Fibroblast of skin of back (primary cell): ENCODE data around the gene LIPG.

Experiments
- DNase-seq: peaks from one replicate; pipeline ENCODE4 v3.0.0-alpha.2; 2013

LIPG gene

DNA sequence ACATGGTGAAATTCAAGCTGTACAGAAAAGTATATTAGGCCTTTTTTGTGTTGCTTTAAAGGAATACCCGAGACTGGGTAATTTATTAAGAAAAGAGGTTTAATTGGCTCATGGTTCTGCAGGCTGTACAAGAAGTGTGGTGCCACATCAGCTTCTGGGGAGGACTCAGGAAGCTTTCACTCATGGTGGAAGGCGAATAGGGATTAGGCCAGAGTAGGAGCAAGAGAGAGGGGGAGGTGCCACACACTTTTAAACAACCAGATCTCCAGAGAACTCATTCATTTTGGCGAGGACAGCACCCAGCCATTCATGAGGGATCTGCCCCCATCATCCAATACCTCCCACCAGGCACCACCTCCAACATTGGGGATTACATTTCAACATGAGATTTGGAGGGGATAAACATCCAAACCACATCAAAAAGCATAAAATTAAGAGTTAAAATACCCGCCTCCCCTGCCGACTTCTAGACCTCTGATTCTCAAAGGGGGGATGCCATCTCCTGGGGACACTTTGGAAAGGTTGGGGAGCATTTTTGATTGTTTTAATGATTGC is 15.1 kb upstream of the LIPG start:
- no peak for DNase-seq

- DNase-seq, result peak; percentile 11
Observed at GRCh38 chr18:49547701-49548100, 14.2 kb upstream of the LIPG start.

GRCh38 chr18:49548229-49548636 is 13.6 kb upstream of the LIPG start:
- peak; percentile 27 for DNase-seq

DNA sequence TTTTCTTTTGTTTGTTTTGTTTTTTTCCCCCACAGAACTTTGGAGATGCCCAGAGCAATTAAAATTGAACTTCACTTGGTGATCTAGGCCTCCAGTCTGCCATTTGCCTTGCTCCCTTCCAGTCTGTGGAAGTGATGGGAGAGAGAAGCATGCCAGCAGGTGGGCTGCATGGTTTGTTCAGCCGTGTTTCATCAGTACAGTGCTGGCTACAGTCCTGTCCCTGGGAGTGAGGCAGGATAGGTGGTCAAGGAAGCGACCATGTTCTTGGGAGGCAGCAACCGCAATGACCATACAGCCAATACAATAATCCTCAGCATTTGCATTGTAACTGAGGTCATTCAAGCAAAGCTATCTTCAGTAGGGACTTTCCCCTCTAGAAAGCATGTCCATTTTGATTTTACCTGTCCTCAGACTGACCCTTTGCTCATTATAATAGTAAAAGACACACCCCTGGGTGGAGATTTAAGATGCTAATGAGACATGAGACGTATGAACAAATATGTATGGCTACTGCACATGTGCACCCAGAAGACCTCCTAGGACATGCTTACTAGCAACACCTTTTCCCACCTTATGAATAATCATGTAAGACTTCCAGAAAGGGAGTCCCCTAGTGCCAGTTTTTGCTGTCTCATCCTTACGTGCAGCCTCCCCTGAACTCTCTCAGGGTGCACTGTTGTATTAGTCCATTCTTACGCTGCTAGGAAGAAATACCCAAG is 11.1 kb upstream of the LIPG start:
- no peak for DNase-seq

- DNase-seq, result no peak
Observed at GRCh38 chr18:49553003-49553402, 8.9 kb upstream of the LIPG start.

DNA sequence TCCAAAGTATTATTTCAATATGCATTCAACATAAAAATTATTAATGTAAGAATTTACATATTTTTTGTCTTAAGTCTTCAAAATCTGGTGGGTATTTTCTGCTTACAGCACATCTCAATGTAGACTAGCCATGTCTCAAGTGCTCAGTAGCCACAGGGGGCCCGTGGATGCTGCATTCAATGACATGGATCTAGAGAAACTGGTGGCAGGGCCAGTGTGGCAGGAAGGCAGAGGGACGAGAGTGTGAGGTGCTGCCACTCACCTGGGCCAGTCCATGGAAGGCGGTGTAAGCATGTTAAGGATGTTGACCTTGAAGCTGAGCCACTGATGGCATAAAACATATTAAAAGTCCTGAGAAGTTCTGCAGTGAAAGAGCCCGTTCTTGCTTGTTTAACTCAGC is 6.2 kb upstream of the LIPG start:
- no peak for DNase-seq

- DNase-seq, result no peak
Observed at GRCh38 chr18:49558356-49558755, 3.5 kb upstream of the LIPG start.

DNA sequence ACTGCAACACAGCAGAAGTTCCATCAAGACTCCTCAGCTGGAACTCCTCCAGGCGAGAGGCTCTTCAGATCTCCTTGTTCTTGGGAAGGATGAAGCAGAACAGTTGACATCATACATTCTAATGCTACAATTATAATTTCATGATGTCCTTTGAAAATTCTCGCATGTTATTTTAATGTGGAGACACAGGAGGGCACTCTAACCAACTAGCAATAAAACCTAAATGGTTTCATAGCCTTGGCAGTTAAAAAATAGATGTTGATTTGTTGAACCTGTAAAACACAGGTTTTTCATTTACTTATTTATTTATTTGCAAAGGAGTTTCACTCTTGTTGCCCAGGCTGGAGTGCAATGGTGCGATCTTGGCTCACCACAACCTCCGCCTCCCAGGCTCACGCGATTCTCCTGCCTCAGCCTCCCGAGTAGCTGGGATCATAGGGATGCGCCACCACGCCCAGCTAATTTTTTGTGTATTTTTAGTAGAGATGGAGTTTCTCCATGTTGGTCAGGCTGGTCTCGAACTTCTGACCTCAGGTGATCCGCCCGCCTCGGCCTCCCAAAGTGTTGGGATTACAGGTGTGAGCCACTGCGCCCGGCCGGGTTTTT is 2.4 kb upstream of the LIPG start:
- DNase-seq, result peak; percentile 34

GRCh38 chr18:49560277-49560623 is 1.6 kb upstream of the LIPG start:
- DNase-seq, result no peak

GRCh38 chr18:49560624-49561288 is 1.1 kb upstream of the LIPG start:
- no peak for DNase-seq

GRCh38 chr18:49562481-49563129 is 748 bp downstream of the LIPG start:
- DNase-seq, result no peak

- DNase-seq, result no peak
Observed at GRCh38 chr18:49563130-49563540, 1.3 kb downstream of the LIPG start.

GRCh38 chr18:49563701-49564517 is 2.1 kb downstream of the LIPG start:
- DNase-seq, result no peak

GRCh38 chr18:49564518-49564834 is 2.6 kb downstream of the LIPG start:
- DNase-seq, result no peak

- no peak for DNase-seq
Observed at GRCh38 chr18:49565101-49565500, 3.2 kb downstream of the LIPG start.

DNA sequence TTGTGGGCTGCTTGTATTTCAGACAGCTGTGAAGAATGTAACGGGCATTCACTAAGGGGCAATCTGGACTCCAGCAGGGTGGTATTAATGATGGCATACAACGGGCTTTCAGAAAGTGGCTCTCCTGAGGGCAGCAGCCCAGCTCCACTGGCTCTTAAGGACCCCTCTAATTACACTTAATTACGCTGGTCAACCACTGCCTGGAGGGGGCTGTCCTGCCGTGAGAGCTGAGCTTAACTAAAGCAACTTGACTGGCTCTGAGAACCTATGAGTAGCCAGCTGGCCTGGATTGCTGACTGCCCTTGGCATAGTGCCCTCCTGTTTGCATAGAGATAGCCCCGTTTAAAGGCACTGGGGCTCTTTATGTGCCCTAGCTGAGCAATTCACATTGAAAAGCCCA is 3.8 kb downstream of the LIPG start:
- DNase-seq, result no peak

GRCh38 chr18:49566217-49566770 is 4.4 kb downstream of the LIPG start:
- no peak for DNase-seq

DNA sequence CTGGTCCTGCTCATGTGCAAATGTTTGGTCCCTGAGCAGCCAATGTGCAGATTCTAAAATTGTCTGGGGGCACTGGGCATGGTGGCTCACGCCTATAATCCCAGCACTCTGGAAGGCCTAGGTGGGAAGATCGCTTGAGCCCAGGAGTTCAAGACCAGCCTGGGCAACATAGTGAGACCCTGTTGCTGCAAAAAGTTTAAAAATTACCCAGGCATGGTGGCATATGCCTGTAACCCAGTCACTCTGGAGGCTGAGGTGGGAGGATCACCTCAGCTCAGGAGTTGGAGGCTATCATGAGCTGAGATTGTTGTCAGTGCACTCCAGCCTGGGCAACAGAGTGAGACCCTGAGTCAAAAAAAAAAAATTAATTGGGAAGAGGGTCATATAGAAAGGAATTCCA is 5.1 kb downstream of the LIPG start:
- DNase-seq, result no peak

DNA sequence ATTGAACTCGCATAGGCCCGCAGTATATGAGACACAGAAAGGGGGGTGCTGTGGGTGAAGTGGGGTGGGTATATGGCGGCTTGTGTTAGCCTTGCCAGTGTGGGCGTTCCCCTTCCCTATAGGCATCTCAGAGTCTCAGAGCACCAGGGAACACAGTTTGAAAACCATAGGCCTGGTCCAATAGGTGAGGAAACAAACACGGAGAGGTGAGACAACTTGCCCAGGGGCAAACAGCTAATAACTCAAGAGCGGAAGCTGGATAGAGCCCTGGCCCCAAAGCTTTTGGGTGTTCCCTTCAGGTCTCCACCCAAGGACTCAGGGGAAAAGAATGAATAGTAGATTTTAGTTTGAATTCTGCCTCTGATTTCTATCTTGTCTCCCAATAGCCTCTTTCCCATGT is 7.9 kb downstream of the LIPG start:
- no peak for DNase-seq

GRCh38 chr18:49570836-49571235 is 9.0 kb downstream of the LIPG start:
- no peak for DNase-seq

- no peak for DNase-seq
Observed at GRCh38 chr18:49572611-49573345, 10.9 kb downstream of the LIPG start.

GRCh38 chr18:49573835-49574234 is 12.0 kb downstream of the LIPG start:
- DNase-seq, result no peak
